GM12872 (cell line): ENCODE results near the gene CWC27.
A peak's percentile ranks its signal among the peaks of the same experiment; 100 is the strongest.

Experiments used
- CTCF ChIP-seq: IDR thresholded peaks from 3 replicates; pipeline ENCODE4 v1.5.1; 2011; ENCODE audit warnings: low read depth, mild to moderate bottlenecking, low read length, moderate library complexity; ENCODE audit not compliant: insufficient read depth

CWC27 gene

GRCh38 chr5:64963278-64963677 is 194.5 kb downstream of the CWC27 start:
- no peak for TF ChIP-seq CTCF

GRCh38 chr5:64968591-64969110 is 199.9 kb downstream of the CWC27 start:
- TF ChIP-seq CTCF: no peak

- no peak for TF ChIP-seq CTCF
Measured at GRCh38 chr5:64969578-64969977, 200.8 kb downstream of the CWC27 start.

GRCh38 chr5:64971513-64971912 is 202.8 kb downstream of the CWC27 start:
- 0 out of 3 replicates have a peak, but pooled peaks have one; percentile 6 for TF ChIP-seq CTCF

GRCh38 chr5:64971990-64972389 is 203.3 kb downstream of the CWC27 start:
- no peak for TF ChIP-seq CTCF

GRCh38 chr5:64972591-64972990 is 203.9 kb downstream of the CWC27 start:
- no peak for TF ChIP-seq CTCF

GRCh38 chr5:64973215-64973614 is 204.5 kb downstream of the CWC27 start:
- TF ChIP-seq CTCF: no peak
